ENCODE measurements around the gene MSH2.

MSH2 gene

DNA sequence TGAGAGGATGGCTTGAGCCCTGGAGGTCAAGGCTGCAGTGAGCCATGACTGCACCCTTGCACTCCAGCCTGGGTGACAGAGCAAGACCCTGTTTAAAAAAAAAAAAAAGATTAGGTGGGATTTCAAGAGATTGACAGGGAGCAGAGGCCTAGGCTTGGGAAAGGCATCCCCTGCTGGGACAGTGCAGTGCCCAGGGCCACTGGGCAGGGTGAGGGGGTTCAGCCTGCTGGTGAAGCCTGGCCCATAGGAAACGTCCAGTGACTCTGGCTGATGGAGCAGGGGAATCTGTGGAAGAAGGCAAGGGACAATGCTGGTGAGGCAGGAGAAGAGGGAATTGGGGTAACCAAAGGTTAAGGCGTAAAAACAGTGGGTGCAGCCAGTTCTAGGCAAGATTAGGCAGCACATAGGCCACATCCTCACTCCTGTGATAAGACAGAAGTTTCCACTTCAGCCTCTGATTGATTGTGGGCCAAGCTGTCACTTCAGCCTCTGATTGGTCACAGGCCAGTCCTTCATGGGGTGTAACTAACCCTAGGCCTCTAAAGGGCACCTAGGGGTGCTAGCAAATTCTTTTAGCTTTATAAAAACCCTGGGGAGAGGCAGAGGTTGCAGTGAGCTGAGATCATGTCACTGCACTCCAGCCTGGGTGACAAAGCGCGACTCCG, 128.6 kb downstream of the MSH2 start:
- Histone ChIP-seq H3K4me3 (ENCODE audit: low read depth, low read length) (no peak overlapping the region), H3K27me3 (ENCODE audit: insufficient read depth, low read depth, severe bottlenecking) (no peaks in the 10 kb centered on the region), H3K9me3 (ENCODE audit: severe bottlenecking) (no peaks in the 10 kb centered on the region), H3K27ac (no peak overlapping the region), H3K36me3 (peaks cover 30% of the 10 kb centered on the region)
- TF ChIP-seq, protein P1, sequence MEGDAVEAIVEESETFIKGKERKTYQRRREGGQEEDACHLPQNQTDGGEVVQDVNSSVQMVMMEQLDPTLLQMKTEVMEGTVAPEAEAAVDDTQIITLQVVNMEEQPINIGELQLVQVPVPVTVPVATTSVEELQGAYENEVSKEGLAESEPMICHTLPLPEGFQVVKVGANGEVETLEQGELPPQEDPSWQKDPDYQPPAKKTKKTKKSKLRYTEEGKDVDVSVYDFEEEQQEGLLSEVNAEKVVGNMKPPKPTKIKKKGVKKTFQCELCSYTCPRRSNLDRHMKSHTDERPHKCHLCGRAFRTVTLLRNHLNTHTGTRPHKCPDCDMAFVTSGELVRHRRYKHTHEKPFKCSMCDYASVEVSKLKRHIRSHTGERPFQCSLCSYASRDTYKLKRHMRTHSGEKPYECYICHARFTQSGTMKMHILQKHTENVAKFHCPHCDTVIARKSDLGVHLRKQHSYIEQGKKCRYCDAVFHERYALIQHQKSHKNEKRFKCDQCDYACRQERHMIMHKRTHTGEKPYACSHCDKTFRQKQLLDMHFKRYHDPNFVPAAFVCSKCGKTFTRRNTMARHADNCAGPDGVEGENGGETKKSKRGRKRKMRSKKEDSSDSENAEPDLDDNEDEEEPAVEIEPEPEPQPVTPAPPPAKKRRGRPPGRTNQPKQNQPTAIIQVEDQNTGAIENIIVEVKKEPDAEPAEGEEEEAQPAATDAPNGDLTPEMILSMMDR (IDR thresholded peaks at IDR 0.05; ENCODE audit: low read depth, low read length): no peak
- no peak for DNase-seq

Data from WERI-Rb-1 (cell line).